ENCODE results near the gene NCAN. TPM values are rescaled to one million over a fixed set of nuclear protein-coding genes. Genes with fewer than 3 reads are reported as not detected.
A peak's percentile ranks its signal among the peaks of the same experiment; 100 is the strongest.

NCAN gene
- polyA plus RNA-seq, 1 donor (not counting 4 experiments of a cell fraction or from before 2014, with no cell fraction given), result not detected

DNA sequence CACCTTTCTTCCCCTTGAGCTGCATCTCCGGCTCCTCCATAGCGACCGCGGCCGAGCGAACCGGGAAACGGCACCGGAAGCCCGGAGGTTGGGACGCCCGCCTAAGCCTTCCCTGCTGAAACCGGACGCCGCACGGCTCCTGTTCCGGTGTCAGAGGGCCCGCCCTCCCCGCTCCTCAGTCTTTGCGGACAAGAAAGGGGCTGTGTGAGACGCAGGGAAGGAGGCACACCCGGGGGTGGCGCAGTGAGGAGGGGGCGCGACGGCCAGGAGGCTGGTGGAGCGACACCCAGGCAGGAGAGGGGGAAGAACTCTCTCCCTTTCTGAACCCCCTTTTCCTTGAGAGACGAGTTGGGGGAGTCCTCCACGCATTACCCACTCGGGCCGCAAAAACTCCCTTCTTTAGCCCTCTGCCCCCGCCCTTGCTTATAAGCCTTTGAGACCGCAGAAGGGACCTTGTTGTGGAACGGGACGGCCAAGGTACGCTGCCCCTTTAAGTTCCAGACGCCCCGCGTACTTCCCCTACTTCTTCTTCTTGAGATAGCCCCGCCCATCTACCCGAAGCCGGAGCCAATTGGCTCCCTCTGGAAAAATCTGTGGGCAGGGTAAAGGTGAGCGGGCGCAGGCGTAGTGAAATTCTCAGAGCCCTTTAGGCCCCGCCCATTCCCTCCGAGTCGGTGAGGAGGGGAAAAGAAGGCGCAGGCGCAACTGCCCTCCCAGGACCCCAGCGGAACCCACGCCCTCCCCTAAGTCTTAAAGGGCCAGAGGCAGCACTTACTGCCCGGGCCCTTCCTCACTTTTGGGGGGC lies 19.5 kb upstream of the NCAN start, which contains the start of the genes BORCS8 and RFXANK:
Gene BORCS8 (minus strand): TSS at position 75 of the 805 bp plus-strand sequence. CDS start 35 bp downstream, at position 40.
Gene RFXANK (plus strand): TSS at position 181 of the 805 bp plus-strand sequence. CDS start 1,689 bp downstream, outside the sequence.
- peak within 1 kb of the TSS; percentile 94 for H3K4me2 ChIP-seq (ENCODE audit: control insufficient read depth, extremely low read depth, insufficient read depth, low read depth, low read length)
- no peaks in the 10 kb centered on the region for H4K20me1 ChIP-seq (ENCODE audit: control insufficient read depth, extremely low read depth, insufficient read depth, low read length)
- H3K27ac ChIP-seq (ENCODE audit: control insufficient read depth, insufficient read depth, low read length), result peak within 1 kb of the TSS; percentile 99
- H3K36me3 ChIP-seq (ENCODE audit: control insufficient read depth in 2 of 2, extremely low read depth in 1 of 2, insufficient read depth in 2 of 2, low read length in 2 of 2), result peaks cover 6 to 19% of the 10 kb centered on the region in 2 experiments
- TF ChIP-seq EZH2 (IDR thresholded peaks at IDR 0.05; ENCODE audit: low read length), result no peak
- TF ChIP-seq, protein P1, sequence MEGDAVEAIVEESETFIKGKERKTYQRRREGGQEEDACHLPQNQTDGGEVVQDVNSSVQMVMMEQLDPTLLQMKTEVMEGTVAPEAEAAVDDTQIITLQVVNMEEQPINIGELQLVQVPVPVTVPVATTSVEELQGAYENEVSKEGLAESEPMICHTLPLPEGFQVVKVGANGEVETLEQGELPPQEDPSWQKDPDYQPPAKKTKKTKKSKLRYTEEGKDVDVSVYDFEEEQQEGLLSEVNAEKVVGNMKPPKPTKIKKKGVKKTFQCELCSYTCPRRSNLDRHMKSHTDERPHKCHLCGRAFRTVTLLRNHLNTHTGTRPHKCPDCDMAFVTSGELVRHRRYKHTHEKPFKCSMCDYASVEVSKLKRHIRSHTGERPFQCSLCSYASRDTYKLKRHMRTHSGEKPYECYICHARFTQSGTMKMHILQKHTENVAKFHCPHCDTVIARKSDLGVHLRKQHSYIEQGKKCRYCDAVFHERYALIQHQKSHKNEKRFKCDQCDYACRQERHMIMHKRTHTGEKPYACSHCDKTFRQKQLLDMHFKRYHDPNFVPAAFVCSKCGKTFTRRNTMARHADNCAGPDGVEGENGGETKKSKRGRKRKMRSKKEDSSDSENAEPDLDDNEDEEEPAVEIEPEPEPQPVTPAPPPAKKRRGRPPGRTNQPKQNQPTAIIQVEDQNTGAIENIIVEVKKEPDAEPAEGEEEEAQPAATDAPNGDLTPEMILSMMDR (optimal IDR thresholded peaks at IDR 0.05 in 1 of 3, IDR thresholded peaks at IDR 0.05 in 1 of 3, conservative IDR thresholded peaks at IDR 0.05 in 1 of 3; ENCODE audit: extremely low read depth in 1 of 3, insufficient read depth in 2 of 3, low read length in 3 of 3), result no peak
- H2AFZ ChIP-seq (ENCODE audit: control insufficient read depth, low read length), result peak within 1 kb of the TSS; percentile 100
- peaks cover 14% of the 10 kb centered on the region for H3K4me1 ChIP-seq (ENCODE audit: control insufficient read depth, extremely low read depth, insufficient read depth, low read length)
- dilution Hi-C loops (cut with MboI; ENCODE audit: extremely low pct_ligation_motif_present, low sequenced_read_pairs), result no loop called here
- no peaks in the 10 kb centered on the region for H3K9me3 ChIP-seq (ENCODE audit: control insufficient read depth, low read depth, low read length)
- H3K79me2 ChIP-seq (ENCODE audit: control insufficient read depth, insufficient read depth, low read length), result peaks cover 51% of the 10 kb centered on the region
- FAIRE-seq, result peak; percentile 88
- H3K9ac ChIP-seq (ENCODE audit: control insufficient read depth, extremely low read depth, insufficient read depth, low read length), result peak within 1 kb of the TSS; percentile 100
- peak within 1 kb of the TSS; percentile 97 to 99 (median 99) for H3K4me3 ChIP-seq (ENCODE audit: control insufficient read depth in 2 of 3, extremely low read depth in 1 of 3, insufficient read depth in 2 of 3, low read depth in 1 of 3, low read length in 3 of 3)
- H3K9me1 ChIP-seq (ENCODE audit: control insufficient read depth, extremely low read depth, insufficient read depth, low read length), result no peaks in the 10 kb centered on the region
- peak; percentile 91 for DNase-seq (ENCODE audit: low read depth, low spot score)
- no peaks in the 10 kb centered on the region for H3K27me3 ChIP-seq (ENCODE audit: control insufficient read depth, extremely low read depth, insufficient read depth, low read length)

DNA sequence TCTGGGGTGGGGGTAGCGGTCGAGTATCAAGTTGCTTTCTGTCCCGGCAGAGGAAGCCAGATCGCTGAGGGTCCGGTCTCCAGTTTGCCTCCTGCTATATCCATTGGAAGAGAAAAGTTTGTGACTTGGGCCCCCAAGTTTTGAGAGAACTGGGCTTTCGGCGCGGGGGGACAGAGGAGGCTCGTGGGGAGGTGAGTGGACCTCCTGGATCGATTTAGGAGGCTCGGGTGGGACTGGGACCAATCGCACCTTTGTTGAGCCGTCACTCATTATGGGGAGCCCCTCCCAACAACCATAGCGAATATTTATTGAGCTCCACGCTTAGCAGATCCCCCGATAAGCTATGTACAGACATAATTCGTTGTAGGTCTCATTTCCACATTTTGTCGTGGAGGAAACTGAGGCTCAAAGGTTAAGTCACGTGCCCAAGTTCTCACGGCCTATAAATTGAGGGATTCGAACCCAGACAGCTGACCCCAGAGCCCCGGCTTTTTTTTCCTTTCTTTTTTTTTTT lies 18.8 kb upstream of the NCAN start:
- peak overlapping the region; percentile 38 for H2AFZ ChIP-seq (ENCODE audit: control insufficient read depth, low read length)
- peak overlapping the region; percentile 90 for H3K4me2 ChIP-seq (ENCODE audit: control insufficient read depth, extremely low read depth, insufficient read depth, low read depth, low read length)
- peaks cover 6 to 21% of the 10 kb centered on the region in 2 experiments for H3K36me3 ChIP-seq (ENCODE audit: control insufficient read depth in 2 of 2, extremely low read depth in 1 of 2, insufficient read depth in 2 of 2, low read length in 2 of 2)
- no peaks in the 10 kb centered on the region for H4K20me1 ChIP-seq (ENCODE audit: control insufficient read depth, extremely low read depth, insufficient read depth, low read length)
- peaks cover 51% of the 10 kb centered on the region for H3K79me2 ChIP-seq (ENCODE audit: control insufficient read depth, insufficient read depth, low read length)
- TF ChIP-seq EZH2 (IDR thresholded peaks at IDR 0.05; ENCODE audit: low read length), result no peak
- TF ChIP-seq, protein P1 (optimal IDR thresholded peaks at IDR 0.05 in 1 of 3, IDR thresholded peaks at IDR 0.05 in 1 of 3, conservative IDR thresholded peaks at IDR 0.05 in 1 of 3; ENCODE audit: extremely low read depth in 1 of 3, insufficient read depth in 2 of 3, low read length in 3 of 3), result no peak
- H3K4me1 ChIP-seq (ENCODE audit: control insufficient read depth, extremely low read depth, insufficient read depth, low read length), result peaks cover 14% of the 10 kb centered on the region
- H3K9me1 ChIP-seq (ENCODE audit: control insufficient read depth, extremely low read depth, insufficient read depth, low read length), result no peaks in the 10 kb centered on the region
- dilution Hi-C loops (cut with MboI; ENCODE audit: extremely low pct_ligation_motif_present, low sequenced_read_pairs), result no loop called here
- DNase-seq (ENCODE audit: low read depth, low spot score), result no peak
- no peaks in the 10 kb centered on the region for H3K27me3 ChIP-seq (ENCODE audit: control insufficient read depth, extremely low read depth, insufficient read depth, low read length)
- no peaks in the 10 kb centered on the region for H3K9me3 ChIP-seq (ENCODE audit: control insufficient read depth, low read depth, low read length)
- FAIRE-seq, result no peak
- peak overlapping the region; percentile 74 to 99 (median 99) for H3K4me3 ChIP-seq (ENCODE audit: control insufficient read depth in 2 of 3, extremely low read depth in 1 of 3, insufficient read depth in 2 of 3, low read depth in 1 of 3, low read length in 3 of 3)
- H3K27ac ChIP-seq (ENCODE audit: control insufficient read depth, insufficient read depth, low read length), result peak overlapping the region; percentile 66
- H3K9ac ChIP-seq (ENCODE audit: control insufficient read depth, extremely low read depth, insufficient read depth, low read length), result peak overlapping the region; percentile 100

All from keratinocyte (primary cell).